HG03064 (cell line): ENCODE measurements around the gene GALNT15.

ENCODE experiments used
- ATAC-seq: cut with Tn5 transposase; IDR thresholded peaks from one replicate; pipeline ENCODE4 v1.9.1; 2021; ENCODE audit warnings: low read depth; ENCODE audit not compliant: unreplicated experiment

GALNT15 gene

DNA sequence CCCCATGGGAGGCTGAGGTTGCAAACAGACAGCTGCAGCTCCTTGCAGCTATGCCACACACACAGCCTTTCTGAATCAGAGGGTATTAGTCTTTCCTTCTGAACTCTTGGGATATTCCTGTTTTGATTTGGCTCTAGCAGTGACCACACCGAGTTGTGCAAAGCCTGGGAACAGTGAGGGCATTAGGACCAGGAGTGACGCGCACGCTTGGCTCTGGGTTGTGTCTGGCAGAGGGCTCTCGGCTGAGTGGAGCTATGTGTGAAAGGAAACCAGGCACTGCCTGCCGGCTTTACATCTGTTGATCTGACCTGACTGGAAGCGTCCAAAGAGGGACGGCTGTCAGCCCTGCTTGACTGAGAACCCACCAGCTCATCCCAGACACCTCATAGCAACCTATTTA lies at the start of gene GALNT15:
Gene GALNT15 (plus strand): TSS at position 292 of the 400 bp plus-strand sequence. CDS start 472 bp downstream, outside the sequence.
- ATAC-seq, result no peak

DNA sequence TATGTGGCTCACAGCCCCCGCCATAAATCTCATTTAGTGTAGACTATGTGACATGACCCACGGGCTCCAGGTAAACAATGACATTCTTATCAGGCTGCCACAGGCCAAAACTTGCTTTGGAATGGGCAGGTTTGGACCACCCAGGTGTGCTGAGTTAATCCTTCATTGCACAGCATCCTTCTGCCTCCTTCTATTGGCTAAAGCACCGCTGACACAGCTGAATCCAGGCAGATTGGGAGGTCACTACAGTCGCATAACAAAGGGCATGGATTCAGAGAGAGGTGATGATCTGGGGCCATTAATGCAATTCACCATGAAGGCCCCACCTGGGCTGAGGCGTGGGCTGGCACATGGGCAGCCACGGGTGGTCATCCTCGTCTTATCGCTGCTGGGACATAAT lies 47.8 kb upstream of the GALNT15 start:
- ATAC-seq, result no peak

DNA sequence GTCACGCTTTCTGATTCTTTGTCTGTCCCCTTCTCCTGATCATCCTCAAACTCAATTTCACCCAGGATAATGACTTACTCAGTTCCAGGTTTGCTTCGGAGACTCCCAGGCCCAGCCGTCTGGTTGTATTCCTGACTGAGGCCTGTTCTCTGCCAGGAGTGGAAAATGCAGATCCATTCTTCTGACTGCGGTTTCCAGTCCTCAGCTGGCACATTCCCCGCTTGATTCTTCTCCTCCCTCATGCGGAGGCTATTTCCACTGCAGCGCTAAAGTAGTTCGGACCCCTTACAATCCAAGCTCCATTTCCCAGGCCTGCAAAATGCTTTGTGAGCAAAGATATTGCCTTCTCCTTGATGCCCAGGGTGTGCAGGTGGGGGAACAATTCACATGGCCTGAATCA lies 47.2 kb upstream of the GALNT15 start:
- no peak for ATAC-seq

DNA sequence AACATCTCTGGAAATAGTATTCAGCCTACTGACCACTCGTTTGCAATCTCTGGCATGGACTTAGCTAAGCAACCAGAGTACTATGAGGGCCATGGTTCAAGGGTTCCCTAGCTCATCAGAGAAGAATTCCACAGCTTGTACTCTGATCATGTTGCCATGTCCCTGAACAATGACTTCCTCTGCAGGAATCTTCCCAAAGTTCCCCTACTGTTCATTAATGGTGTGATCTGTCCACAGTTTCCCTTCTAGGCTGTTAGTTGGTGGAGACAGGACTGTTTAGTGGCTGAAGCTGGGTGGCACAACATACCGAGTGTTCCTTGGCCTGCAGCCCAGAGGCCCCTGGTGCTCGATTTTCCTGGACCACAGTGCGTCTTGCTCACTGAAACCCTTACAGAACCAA lies 44.4 kb upstream of the GALNT15 start:
- ATAC-seq, result no peak

GRCh38 chr3:16132190-16132589 lies 42.3 kb upstream of the GALNT15 start:
- no peak for ATAC-seq

- ATAC-seq, result no peak
These were observed 41.6 kb upstream of the GALNT15 start for GRCh38 chr3:16132928-16133327.

GRCh38 chr3:16134173-16134928 lies 40.1 kb upstream of the GALNT15 start:
- ATAC-seq, result no peak

- ATAC-seq, result no peak
These were observed 38.4 kb upstream of the GALNT15 start for GRCh38 chr3:16136055-16136454.

DNA sequence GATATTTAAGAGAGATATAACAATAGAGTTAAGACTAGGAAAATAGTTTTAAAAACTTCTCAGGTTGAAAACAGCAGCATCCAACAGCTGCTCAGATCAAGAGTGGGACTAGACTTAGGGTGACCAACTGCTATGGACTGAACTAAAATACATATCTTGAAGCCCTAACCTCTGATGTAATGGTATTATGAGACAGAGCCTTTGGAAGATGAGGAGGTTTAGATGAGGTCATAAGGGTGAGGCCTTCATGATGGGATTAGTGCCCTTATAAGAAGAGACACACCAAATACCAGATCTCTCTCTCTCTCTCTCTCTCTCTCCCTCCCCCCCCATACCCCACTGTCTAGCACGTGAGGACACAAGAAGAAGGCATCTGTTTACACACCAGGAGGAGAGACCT lies 37.4 kb upstream of the GALNT15 start:
- no peak for ATAC-seq

DNA sequence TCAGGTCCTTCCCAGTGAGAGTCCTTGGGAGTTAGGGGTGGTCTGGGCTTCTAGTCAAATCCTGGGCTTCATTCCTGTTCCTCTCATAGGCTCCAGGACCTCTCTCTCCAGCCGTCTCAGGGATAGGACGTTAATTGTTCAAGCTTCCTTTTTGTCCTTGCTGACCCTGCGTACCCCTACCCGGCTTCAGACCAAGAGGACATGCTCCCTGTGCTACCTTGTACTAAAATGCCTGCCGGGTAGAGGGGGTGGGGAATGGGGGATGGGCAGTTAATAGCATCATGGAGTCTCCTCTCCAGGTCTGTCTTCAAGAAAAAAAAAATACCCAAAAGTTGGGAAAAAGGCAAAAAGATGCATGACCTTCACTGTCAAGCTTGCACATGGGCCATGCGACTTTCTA lies 36.5 kb upstream of the GALNT15 start:
- no peak for ATAC-seq

GRCh38 chr3:16140116-16140893 lies 34.2 kb upstream of the GALNT15 start:
- ATAC-seq, result no peak

DNA sequence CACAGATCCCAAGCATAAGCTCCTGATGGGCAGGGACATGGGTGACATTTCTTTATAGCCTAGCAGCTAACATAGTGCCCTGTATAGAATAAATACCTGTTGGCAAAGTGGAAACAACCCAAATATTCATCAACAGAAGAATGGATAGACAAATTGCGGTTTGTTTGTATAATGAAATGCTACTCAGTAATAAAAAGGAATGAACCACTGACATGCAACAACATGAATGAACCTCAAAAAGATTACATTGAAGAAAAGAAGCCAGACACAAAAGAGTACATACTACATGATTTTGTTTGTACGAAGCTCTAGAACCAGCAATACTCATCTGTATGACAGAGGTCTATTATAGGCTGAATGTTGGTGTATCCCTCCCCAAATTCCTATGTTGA lies 33.6 kb upstream of the GALNT15 start:
- ATAC-seq, result no peak

DNA sequence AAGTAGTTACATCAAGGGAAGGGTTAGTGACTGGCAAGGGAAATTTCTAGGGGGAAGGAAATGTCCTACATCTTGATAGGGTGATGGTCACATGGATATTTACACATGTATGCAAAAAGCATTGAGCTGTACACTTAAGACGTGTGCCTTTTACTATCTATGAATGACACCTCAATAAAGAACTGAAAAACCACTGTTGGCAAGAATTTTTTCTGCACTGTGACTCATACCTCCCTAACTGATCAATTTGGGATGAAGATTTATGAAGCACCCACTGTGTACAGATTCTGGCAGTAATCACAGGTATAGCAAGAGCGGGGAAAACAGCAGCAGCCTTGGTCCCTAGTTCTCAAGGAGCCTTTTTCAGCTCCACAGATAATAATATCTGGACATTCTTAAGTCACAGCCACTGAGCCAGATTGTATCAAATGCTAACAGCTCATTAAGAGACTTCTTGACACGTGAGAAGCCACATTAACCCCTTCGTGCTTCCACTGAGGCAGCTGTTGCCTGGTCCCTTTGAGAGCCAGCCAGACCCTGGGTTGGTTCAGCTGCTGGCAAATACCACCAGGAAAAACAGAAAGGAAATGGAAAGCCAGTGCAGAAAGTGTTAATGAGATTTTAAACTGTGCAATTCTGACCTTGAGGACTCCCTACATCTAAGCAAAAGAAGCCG lies 32.0 kb upstream of the GALNT15 start:
- no peak for ATAC-seq

DNA sequence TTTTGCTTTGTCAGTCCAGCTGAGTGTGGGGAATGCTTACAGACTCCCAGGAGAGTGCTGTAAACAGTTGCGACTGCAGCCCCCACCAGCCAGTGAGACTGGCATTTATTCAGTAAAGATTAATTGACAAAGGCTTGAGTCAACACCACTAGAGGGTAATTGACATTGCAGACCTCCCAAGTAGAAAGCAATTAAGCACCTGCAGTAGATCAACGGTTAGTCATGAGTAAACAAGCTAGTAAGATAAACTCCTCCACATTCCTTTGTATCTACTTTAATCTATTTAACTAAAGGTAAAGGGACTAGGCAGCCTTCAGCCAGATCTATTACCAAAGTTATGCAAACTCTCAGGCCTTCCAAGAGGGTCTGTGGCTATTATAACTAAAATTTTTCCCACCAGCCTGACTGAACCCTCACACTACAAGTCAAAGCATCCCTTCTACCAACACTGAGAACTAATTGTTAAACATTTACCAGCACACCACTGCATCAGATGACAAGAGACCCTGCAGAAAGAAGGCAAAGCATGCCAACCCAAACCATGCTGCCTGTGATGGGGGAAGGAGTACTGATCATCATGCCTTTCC lies 30.5 kb upstream of the GALNT15 start:
- no peak for ATAC-seq

- ATAC-seq, result no peak
These were observed 29.3 kb upstream of the GALNT15 start for GRCh38 chr3:16145176-16145575.

- no peak for ATAC-seq
These were observed 28.3 kb upstream of the GALNT15 start for GRCh38 chr3:16146015-16146730.

DNA sequence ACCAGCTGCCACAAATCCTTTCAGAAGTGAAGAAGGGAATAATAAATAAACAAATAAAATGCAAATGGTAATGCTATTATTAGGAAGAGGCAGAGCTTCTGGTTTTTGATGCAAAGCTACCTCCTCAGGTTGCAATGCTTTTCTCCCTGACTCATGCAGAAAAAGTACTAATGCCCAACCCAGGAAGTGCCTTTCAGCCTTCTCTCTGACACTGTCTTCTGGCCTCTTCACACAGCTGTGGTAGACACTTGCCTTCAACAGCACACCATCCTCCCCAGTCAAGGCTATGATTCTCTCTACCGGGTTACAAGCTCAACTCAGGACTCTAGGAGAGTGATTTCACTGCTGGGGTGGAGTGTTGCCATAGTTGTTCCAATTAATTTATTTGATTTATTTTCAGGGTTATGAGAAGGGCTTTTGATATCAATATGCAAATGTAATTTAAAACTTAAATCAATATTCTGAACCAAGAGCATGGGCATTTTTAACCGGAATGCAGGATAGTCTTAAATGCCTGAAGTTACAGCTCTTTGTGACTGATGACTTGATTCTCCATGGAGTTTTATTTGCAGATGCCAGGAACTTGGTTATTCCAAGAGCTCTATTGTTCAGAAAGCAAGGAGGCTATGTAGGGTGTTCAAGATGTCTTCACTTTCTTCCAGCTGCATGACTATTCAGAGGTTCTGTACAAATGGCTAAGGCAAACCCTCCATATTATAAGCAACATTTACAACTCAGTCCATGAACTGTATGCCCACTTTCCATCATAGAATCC lies 27.1 kb upstream of the GALNT15 start:
- no peak for ATAC-seq

DNA sequence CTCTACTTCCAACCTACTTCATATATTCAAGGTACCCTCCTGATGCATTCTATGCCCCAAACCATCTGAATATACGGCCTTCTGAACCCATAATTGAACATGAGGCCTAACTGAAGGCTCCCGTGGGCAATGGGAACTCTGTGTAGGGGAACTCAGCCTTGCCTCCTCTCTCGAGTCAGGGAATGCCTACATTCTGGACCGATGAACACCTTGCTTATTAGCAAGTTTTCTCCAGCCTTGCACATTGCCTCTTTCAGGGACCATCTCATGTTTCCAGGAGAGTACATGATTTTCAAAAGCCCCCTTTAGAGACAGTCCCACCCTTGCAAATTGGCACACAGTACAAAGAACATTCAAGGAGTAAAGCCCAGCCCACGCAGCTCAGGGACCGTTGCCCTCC lies 26.3 kb upstream of the GALNT15 start:
- no peak for ATAC-seq

DNA sequence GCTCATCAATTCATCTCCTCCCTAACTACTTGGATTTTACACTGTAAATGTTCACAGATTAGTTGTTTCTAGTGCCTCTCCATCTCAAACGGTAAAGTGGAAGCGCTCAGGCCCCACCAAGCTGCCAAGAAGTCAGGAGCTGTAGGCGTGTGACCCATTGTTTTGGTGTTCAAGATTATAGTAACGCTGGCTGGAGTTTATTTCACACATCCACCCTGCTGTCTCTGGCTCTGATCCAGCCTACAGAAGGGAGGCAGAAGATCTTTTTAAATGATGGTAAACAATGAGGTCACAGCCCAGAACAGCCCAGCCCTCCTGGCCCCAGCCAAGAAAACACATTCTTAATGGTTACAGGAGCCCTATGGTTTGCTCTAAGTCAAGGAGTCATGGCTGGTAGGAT lies 25.7 kb upstream of the GALNT15 start:
- no peak for ATAC-seq

DNA sequence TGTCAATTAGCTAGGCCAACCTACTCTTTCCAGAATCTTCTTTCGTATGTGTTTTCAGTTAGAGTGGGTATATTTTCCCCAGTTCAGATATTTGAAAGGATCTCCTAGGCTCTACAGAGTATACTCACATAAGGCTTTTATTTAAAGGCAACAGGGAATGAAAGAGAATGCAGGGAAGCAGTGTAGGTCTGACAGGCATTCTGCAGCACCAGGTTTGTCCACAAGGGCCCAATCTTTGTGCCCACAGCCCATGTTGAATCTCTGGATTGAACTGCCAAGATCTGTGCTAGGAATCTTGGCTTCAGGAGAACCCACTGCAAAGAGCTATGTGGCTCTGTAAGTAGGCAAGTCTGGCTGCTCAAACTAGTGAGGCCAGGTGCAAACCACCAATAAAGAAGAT lies 24.2 kb upstream of the GALNT15 start:
- no peak for ATAC-seq
